Activated naive CD8-positive, alpha-beta T cell treated with anti-CD3 and anti-CD28 coated beads, Interleukin-2, amount 10 ng/mL, durations not matched to agents 7 days and 5 days (primary cell): Measurements from ENCODE around the gene ANKMY2. TPM values are rescaled to one million over a fixed set of nuclear protein-coding genes. Genes with fewer than 3 reads are reported as not detected.
"Not testable (repeated sequence)": the region's sequence is repeated elsewhere in the genome, so short reads cannot be mapped to it uniquely, and the experiment has no call there.

ENCODE experiments used
- ATAC-seq: fragments of 150-1000 bp; cut with Tn5 transposase; one replicate; pipeline ENCODE4 v1.10.0; 2021; ENCODE audit warnings: low read depth, moderate library complexity
- POLR2A ChIA-PET: fragments of 350-600 bp; sonication (Branson Sonifier 250); formaldehyde crosslinking; loops from one replicate; lab custom pipeline; 2021; ENCODE audit warnings: antibody characterized with exemption; lab: Charles Lee
- DNase-seq: peaks from one replicate; pipeline ENCODE4 v3.0.0; 2021
- H3K27ac Mint-ChIP-seq: one replicate; pipeline ENCODE4 v1.8.0; 2022; ENCODE audit warnings: mild to moderate bottlenecking, mixed read lengths
- H3K27me3 Mint-ChIP-seq: one replicate; pipeline ENCODE4 v1.8.0; 2022; ENCODE audit warnings: mild to moderate bottlenecking, moderate library complexity, mixed read lengths
- H3K36me3 Mint-ChIP-seq: one replicate; pipeline ENCODE4 v1.8.0; 2021; ENCODE audit warnings: mild to moderate bottlenecking, mixed read lengths
- H3K4me1 Mint-ChIP-seq: one replicate; pipeline ENCODE4 v1.8.0; 2021; ENCODE audit warnings: mixed read lengths
- H3K4me3 Mint-ChIP-seq: one replicate; pipeline ENCODE4 v1.8.0; 2022; ENCODE audit warnings: mild to moderate bottlenecking, moderate library complexity, mixed read lengths
- H3K9me3 Mint-ChIP-seq: one replicate; pipeline ENCODE4 v1.8.0; 2021; ENCODE audit warnings: mixed read lengths
- total RNA-seq, 2 experiments: library from RNA; stranded (reverse); gene quantifications; one replicate each; pipeline ENCODE4 v1.2.3, GENCODE V29; 2021

ANKMY2 gene
- total RNA-seq, 2 experiments from 2014 or later, result 14.3 to 18.7 TPM

DNA sequence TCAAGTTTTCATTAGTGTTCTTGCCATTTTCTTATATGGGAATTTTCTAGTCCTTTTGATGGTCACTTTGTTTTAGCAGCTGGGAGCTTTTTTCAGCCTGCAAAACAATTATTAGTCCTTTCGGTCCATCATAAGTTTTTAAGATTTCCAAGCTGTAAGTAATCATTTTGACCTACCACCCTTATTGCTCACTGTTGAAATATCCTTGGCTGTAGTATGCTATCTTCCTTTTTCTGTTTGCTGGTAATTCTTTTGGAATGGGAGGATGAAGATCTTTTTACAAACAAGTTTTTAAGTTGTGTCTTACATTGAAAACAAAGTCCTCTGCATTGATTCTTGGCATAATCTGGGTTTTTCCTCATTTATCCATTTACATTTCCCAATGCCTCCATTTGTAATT is 24.5 kb upstream of the ANKMY2 start:
- DNase-seq (no peak), ATAC-seq (no peak)
- H3K27ac Mint-ChIP-seq, result no peak overlapping the region
- POLR2A ChIA-PET, result no interaction called here
- no peaks in the 10 kb centered on the region for H3K9me3 Mint-ChIP-seq
- peaks cover 45% of the 10 kb centered on the region for H3K36me3 Mint-ChIP-seq
- no peak overlapping the region for H3K4me3 Mint-ChIP-seq
- H3K4me1 Mint-ChIP-seq, result peaks cover 3% of the 10 kb centered on the region
- no peaks in the 10 kb centered on the region for H3K27me3 Mint-ChIP-seq

DNA sequence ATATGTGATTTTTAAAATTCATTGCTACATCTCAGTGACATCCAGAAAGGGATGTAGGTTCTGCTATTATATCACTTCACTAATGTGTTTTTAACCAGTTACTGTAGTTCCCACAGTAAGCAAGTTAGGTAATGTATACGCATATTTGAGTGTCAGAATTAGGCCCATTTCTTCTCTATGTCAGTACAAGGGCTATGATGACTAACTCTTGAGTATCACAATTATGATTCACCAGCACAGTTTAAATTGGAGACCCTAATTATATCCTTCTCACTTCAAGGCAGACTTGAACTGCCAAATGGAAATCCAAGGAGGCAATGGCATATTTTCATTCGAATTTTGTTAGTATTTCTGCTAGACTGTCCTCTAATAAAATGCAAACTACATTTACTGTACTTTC is 24.0 kb upstream of the ANKMY2 start:
- no peaks in the 10 kb centered on the region for H3K9me3 Mint-ChIP-seq
- H3K27me3 Mint-ChIP-seq, result no peaks in the 10 kb centered on the region
- peaks cover 45% of the 10 kb centered on the region for H3K36me3 Mint-ChIP-seq
- no peak overlapping the region for H3K27ac Mint-ChIP-seq
- no peak for DNase-seq
- no peak overlapping the region for H3K4me3 Mint-ChIP-seq
- H3K4me1 Mint-ChIP-seq, result peaks cover 3% of the 10 kb centered on the region
- POLR2A ChIA-PET, result no interaction called here
- no peak for ATAC-seq

DNA sequence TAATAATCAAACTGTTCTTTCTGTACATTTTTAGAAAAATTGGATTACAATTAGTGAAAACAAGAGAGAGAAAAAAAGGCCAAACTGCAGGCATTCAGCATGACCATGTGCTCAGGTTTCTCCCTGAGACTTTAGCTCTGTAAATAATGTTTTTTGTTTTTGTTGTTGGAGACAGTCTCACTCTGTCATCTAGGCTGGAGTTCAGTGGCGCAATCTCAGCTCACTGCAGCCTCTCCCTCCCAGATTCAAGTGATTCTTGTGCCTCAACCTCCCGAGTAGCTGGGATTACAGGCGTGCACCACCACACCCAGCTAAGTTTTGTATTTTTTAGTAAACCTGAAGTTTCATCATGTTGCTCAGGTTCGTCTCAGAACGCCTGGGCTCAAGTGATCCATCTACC is 23.4 kb upstream of the ANKMY2 start:
- Mint-ChIP-seq H3K4me1 (peaks cover 6% of the 10 kb centered on the region), H3K4me3 (no peak overlapping the region), H3K27ac (no peak overlapping the region), H3K9me3 (no peaks in the 10 kb centered on the region), H3K36me3 (peaks cover 50% of the 10 kb centered on the region), H3K27me3 (no peaks in the 10 kb centered on the region)
- POLR2A ChIA-PET, result no interaction called here
- DNase-seq (no peak), ATAC-seq (no peak)

DNA sequence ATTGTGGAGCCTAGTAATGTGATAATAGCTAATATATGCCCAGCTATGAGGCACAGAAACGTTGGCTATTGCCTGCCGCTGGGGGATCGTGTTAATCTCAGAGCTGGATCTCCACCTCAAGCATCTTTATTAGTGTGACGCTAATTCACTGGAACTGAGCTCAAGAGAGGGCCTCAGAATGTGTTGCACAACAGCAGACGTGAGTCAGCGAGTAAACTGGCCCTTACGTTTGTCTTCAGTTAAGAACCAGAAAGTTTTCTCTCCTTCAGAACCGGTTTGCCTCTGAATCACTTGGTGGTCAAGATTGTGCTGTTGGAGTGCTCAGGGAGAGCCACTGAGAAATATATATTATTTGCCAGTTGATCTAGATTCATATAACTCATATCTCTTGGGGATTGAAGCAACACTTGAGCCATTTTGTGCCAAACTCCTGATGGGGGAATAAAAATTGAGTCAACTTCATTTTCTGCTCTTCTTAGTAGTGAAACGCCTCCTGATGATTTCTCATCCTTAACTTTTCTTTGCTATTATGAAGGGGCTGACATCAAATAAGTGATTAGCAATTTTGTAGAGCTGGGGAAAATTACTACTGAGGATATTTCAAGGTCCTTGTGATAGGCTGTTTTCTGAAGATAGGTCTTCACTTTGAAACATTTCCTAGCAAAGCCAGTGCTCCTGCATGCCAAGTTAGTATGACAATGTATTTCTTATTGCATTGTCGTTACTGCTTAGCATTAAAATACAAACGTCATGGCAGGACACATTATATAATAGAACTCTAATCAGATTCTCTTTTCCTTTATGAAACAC is 22.7 kb upstream of the ANKMY2 start:
- H3K4me1 Mint-ChIP-seq, result peaks cover 6% of the 10 kb centered on the region
- H3K36me3 Mint-ChIP-seq, result peaks cover 50% of the 10 kb centered on the region
- DNase-seq, result no peak
- no peak overlapping the region for H3K27ac Mint-ChIP-seq
- no peak for ATAC-seq
- no peak overlapping the region for H3K4me3 Mint-ChIP-seq
- POLR2A ChIA-PET, result no interaction called here
- H3K27me3 Mint-ChIP-seq, result no peaks in the 10 kb centered on the region
- no peaks in the 10 kb centered on the region for H3K9me3 Mint-ChIP-seq

DNA sequence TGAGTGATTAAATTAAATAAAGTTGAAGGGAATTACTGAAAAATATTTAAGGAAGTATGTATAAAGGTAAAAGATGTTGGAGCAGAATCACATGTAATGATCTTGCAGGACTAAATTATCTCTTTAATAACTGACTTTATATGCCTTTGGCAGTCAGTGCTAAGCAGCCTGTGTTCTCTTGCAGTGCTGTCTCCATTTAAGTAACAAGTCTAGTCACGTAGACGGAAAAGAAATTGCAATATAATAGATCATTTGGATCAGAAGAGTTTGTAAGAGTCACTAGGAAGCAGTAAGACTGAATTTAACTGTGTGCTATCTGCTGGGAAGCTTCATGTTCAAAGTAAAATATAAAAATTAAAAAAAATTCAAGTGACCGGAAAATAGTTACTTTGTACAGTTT is 21.8 kb upstream of the ANKMY2 start:
- peaks cover 7% of the 10 kb centered on the region for H3K4me1 Mint-ChIP-seq
- H3K27ac Mint-ChIP-seq, result no peak overlapping the region
- DNase-seq, result no peak
- POLR2A ChIA-PET, result interaction anchor here (1.2 kb wide), 1 partner anchor 8 kb away, joined by 3 read pairs; no protein-coding TSS in a partner anchor
- H3K36me3 Mint-ChIP-seq, result peaks cover 47% of the 10 kb centered on the region
- H3K9me3 Mint-ChIP-seq, result no peaks in the 10 kb centered on the region
- H3K4me3 Mint-ChIP-seq, result no peak overlapping the region
- no peak for ATAC-seq
- H3K27me3 Mint-ChIP-seq, result no peaks in the 10 kb centered on the region

DNA sequence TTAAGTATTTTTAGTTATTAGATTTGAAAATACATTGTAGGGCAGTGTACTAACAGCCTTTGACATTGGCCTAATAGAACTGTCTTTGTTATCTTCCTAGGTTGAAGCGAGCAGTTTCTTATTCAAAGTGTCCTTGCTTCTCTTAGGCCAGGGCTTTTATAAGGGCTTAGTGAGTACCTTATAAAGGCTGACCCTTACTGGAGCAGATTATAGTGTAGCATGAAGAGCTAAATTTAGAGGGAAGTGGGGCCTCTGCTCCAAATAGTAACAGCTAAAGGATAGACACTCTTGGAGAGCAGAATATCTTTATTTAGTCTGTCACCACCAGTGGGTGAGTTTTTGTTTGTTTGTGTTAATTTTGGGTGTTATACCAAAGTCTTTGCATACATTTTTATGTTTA is 16.4 kb upstream of the ANKMY2 start:
- no peak overlapping the region for H3K27ac Mint-ChIP-seq
- DNase-seq (no peak), ATAC-seq (no peak)
- no peaks in the 10 kb centered on the region for H3K9me3 Mint-ChIP-seq
- H3K4me1 Mint-ChIP-seq, result peaks cover 13% of the 10 kb centered on the region
- H3K36me3 Mint-ChIP-seq, result peaks cover 24% of the 10 kb centered on the region
- POLR2A ChIA-PET, result no interaction called here
- no peaks in the 10 kb centered on the region for H3K27me3 Mint-ChIP-seq
- H3K4me3 Mint-ChIP-seq, result no peak overlapping the region

DNA sequence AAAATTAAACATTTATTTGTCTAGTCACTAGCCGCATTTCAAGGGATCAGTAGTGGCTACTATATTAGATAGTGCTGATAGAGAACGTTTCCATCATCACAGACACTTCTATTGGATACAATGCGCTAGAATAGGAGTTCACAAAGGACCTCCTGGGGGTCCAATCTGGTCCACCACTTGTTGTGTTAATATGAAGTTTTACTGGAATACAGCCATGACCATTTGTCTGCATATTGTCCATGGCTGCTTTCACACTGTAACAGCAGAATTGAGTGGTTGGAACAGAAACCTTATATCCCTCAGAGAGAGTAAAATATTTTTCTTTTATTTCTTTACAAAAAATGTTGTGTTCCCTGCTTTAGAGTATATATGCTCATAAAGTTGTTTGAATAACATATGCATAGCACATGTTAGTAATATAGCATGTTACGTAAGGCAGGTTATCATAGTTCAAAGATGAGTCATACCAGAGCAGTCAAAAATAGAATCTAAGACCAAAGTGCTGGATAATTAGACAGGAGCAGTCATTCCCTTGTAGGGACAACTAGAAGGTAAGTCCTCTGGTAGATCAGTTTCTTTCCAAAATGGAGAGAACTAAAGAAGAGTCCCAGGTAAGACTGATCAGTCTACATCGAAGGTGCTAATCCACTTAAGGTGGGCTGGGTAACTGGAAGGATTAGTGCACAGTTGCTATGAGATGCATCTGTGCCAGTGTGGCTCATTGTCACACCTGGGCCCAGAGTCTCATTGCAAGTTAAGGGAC is 15.3 kb upstream of the ANKMY2 start:
- Mint-ChIP-seq H3K27me3 (no peaks in the 10 kb centered on the region), H3K4me1 (peaks cover 16% of the 10 kb centered on the region), H3K9me3 (no peaks in the 10 kb centered on the region), H3K27ac (no peak overlapping the region), H3K4me3 (no peak overlapping the region), H3K36me3 (peaks cover 26% of the 10 kb centered on the region)
- POLR2A ChIA-PET, result interaction anchor here (1.2 kb wide), 1 partner anchor 15 kb away, joined by 3 read pairs; the partner anchor contains the start of genes ANKMY2 and BZW2
- no peak for DNase-seq
- peak; percentile 42 for ATAC-seq

DNA sequence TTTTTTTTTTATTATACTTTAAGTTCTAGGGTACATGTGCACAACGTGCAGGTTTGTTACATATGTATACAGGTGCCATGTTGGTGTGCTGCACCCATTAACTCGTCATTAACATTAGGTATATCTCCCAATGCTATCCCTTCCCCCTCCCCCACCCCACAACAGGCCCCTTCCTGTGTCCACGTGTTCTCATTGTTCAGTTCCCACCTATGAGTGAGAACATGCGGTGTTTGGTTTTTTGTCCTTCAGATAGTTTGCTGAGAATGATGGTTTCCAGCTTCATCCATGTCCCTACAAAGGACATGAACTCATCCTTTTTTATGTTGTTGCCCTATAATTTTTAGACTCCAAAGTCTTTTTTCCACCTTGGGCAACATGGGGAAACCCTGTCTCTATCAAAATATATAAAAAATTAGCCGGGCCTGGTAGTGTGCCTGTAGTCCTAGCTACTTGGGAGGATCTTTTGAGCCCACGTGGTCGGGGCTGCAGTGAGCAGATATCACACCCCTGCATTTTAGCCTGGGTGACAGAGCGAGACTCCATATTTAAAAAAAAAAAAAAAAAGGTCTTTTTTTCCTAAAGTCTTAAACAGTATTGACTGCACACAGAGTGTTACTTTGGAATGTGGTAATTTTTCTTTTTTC is 14.4 kb upstream of the ANKMY2 start:
- not testable (repeated sequence) for DNase-seq, H3K4me3 Mint-ChIP-seq, ATAC-seq, H3K27me3 Mint-ChIP-seq, H3K9me3 Mint-ChIP-seq, H3K27ac Mint-ChIP-seq
- POLR2A ChIA-PET, result interaction anchor here (1.2 kb wide), 1 partner anchor 14 kb away, joined by 3 read pairs; the partner anchor contains the start of genes ANKMY2 and BZW2
- H3K4me1 Mint-ChIP-seq, result peaks cover 18% of the 10 kb centered on the region
- H3K36me3 Mint-ChIP-seq, result peaks cover 22% of the 10 kb centered on the region

DNA sequence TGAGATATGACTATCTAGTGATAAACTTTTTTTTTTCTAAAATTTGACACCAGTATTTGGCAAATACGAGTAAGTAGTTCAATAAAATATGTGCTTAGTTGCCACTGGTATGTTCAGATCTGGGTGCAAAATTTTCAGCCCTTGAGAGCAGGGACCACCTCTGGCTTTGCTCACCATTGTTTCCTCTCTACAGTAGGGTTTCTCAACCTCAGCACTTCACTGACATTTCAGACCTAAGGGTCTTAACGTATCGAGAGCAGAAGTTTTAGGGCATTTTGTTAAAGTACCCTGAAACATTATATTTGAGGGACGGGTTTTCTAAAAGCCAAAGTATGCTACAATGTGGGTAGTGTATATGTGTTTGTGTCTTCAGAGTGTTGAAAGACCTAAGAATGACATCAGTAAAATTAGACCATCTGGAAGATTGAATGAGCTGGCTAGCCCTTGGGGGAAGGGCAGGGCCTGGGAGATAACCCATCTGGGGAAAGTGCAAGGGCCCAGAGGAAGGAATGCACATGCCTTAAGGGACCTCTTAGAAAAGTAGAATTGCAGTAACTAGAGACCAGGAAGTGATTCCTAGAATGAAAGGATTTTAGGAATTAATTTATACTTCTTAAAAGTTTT is 12.2 kb upstream of the ANKMY2 start:
- no peak for DNase-seq
- ATAC-seq, result no peak
- peaks cover 19% of the 10 kb centered on the region for H3K36me3 Mint-ChIP-seq
- H3K9me3 Mint-ChIP-seq, result no peaks in the 10 kb centered on the region
- no peak overlapping the region for H3K27ac Mint-ChIP-seq
- H3K4me3 Mint-ChIP-seq, result no peak overlapping the region
- H3K4me1 Mint-ChIP-seq, result peaks cover 22% of the 10 kb centered on the region
- no peaks in the 10 kb centered on the region for H3K27me3 Mint-ChIP-seq
- POLR2A ChIA-PET, result no interaction called here

DNA sequence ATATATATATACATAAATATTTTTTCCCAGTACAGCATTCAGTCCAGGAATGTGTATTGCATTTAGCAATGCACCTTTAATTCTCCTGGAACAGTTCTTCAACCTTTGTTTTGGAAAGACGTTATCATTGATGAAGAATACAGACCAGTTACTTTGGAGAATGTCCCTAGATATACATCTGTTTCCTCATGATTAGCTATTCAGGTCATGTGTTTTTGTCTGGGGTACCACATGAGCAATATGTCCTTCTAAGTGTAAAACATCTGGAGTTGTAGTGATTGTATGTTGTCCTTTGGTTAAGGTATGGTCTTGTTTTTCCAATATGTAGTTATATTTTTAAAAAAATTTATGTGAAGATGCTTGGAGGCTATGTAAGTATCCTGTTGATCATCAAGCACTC is 10.6 kb upstream of the ANKMY2 start:
- no peak for ATAC-seq
- Mint-ChIP-seq H3K27ac (no peak overlapping the region), H3K9me3 (no peaks in the 10 kb centered on the region), H3K4me3 (no peak overlapping the region), H3K27me3 (no peaks in the 10 kb centered on the region), H3K4me1 (peaks cover 29% of the 10 kb centered on the region), H3K36me3 (peaks cover 17% of the 10 kb centered on the region)
- POLR2A ChIA-PET, result interaction anchor here (1.7 kb wide), 1 partner anchor 10 kb away, joined by 7 read pairs; the partner anchor contains the start of genes ANKMY2 and BZW2
- DNase-seq, result no peak

DNA sequence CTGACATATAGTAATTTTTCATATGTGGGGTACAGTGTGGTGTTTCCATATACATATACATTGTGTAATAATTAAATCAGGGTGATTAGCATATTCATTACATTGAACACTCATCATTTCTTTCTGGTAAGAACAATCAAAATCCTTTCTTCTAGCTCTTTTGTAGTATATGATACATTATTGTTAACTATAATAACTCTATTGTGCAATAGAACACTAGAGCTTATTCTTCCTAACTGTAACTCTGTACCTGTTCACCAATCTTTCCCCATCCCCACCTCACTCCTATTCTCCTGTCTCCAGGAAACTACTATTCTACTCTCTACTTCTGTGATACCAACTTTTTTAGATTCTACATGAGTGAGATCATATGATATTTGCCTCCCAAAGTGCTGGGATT is 9.8 kb upstream of the ANKMY2 start:
- Mint-ChIP-seq H3K36me3 (peaks cover 17% of the 10 kb centered on the region), H3K27me3 (no peaks in the 10 kb centered on the region), H3K4me1 (peaks cover 30% of the 10 kb centered on the region), H3K27ac (no peak overlapping the region), H3K4me3 (no peak overlapping the region), H3K9me3 (no peaks in the 10 kb centered on the region)
- POLR2A ChIA-PET, result no interaction called here
- no peak for DNase-seq
- no peak for ATAC-seq

DNA sequence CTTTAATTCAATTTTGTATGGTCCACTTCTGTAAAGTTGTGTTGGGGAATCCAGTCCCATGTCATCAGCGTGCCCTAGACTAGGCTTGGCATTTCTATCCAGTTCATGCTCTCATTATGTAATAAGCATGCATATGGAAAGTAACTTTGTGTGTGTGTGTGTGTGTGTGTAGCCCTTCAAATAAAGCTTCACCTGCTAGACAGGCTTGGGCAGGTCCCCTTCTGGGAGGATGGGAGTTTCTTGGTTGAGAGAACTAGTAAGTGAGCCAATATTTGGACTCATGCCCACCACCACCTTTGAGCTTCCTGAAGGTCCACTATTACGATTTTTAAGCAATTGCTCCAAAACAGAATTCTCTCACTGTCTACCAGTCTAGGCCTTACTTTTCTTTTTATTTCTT is 7.3 kb upstream of the ANKMY2 start:
- Mint-ChIP-seq H3K27me3 (no peaks in the 10 kb centered on the region), H3K9me3 (no peaks in the 10 kb centered on the region), H3K27ac (no peak overlapping the region), H3K4me1 (peaks cover 45% of the 10 kb centered on the region), H3K36me3 (peaks cover 20% of the 10 kb centered on the region), H3K4me3 (no peak overlapping the region)
- ATAC-seq (no peak), DNase-seq (no peak)
- POLR2A ChIA-PET, result no interaction called here

DNA sequence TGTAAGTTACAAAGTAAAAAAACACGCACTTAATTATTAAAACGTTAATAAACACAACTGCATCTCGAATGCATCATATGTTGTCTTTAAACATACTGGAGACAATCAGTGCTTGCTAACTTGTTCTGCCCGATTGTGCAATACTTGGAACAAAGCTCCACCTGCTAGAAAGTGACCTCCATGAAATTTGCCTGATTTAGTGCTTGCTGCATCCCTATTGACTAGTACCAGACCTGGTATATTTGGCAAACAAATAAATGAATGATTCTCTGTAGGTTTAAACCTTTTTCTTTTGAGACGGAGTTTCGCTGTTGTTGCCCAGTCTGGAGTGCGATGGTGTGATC is 6.7 kb upstream of the ANKMY2 start:
- H3K36me3 Mint-ChIP-seq, result peaks cover 13% of the 10 kb centered on the region
- POLR2A ChIA-PET, result no interaction called here
- H3K4me3 Mint-ChIP-seq, result no peak overlapping the region
- no peaks in the 10 kb centered on the region for H3K27me3 Mint-ChIP-seq
- ATAC-seq (no peak), DNase-seq (no peak)
- peaks cover 46% of the 10 kb centered on the region for H3K4me1 Mint-ChIP-seq
- no peak overlapping the region for H3K27ac Mint-ChIP-seq
- H3K9me3 Mint-ChIP-seq, result no peaks in the 10 kb centered on the region
